ENCODE measurements around the gene KRTAP2-1.
"Not testable (repeated sequence)": the region's sequence is repeated elsewhere in the genome, so short reads cannot be mapped to it uniquely, and the experiment has no call there.

KRTAP2-1 gene

GRCh38 chr17:41046735-41047465 is at the start of gene KRTAP2-1:
KRTAP2-1 (minus strand) TSS chr17:41047316; CDS start chr17:41047267, 49 bp downstream.
- DNase-seq, result not testable (repeated sequence)

- DNase-seq, result no peak
Measured at GRCh38 chr17:41096055-41096454, 48.9 kb upstream of the KRTAP2-1 start.

GRCh38 chr17:41088760-41089352 is 41.7 kb upstream of the KRTAP2-1 start:
- DNase-seq, result not testable (repeated sequence)

- not testable (repeated sequence) for DNase-seq
Measured at GRCh38 chr17:41084100-41084856, 37.2 kb upstream of the KRTAP2-1 start, which contains the start of gene KRTAP4-7. KRTAP4-7 (plus strand) TSS chr17:41084150; CDS start chr17:41084207, 57 bp downstream.

GRCh38 chr17:41083427-41083826 is 36.3 kb upstream of the KRTAP2-1 start:
- not testable (repeated sequence) for DNase-seq

GRCh38 chr17:41082626-41083025 is 35.5 kb upstream of the KRTAP2-1 start:
- no peak for DNase-seq

- no peak for DNase-seq
Measured at GRCh38 chr17:41076788-41077187, 29.7 kb upstream of the KRTAP2-1 start.

- no peak for DNase-seq
Measured at GRCh38 chr17:41073676-41074075, 26.6 kb upstream of the KRTAP2-1 start.

GRCh38 chr17:41071606-41072360 is 24.7 kb upstream of the KRTAP2-1 start:
- DNase-seq, result no peak

- DNase-seq, result no peak
Measured at GRCh38 chr17:41069031-41069430, 21.9 kb upstream of the KRTAP2-1 start.

GRCh38 chr17:41067281-41067680 is 20.2 kb upstream of the KRTAP2-1 start:
- no peak for DNase-seq

GRCh38 chr17:41065829-41066624 is 18.9 kb upstream of the KRTAP2-1 start, which contains the start of gene KRTAP2-4:
KRTAP2-4 (minus strand) TSS chr17:41065879; CDS start chr17:41065845, 34 bp downstream.
- no peak for DNase-seq

GRCh38 chr17:41065016-41065689 is 18.0 kb upstream of the KRTAP2-1 start:
- DNase-seq, result not testable (repeated sequence)

- DNase-seq, result no peak
Measured at GRCh38 chr17:41064301-41064700, 17.2 kb upstream of the KRTAP2-1 start.

GRCh38 chr17:41063449-41063848 is 16.3 kb upstream of the KRTAP2-1 start:
- no peak for DNase-seq

GRCh38 chr17:41061964-41062363 is 14.8 kb upstream of the KRTAP2-1 start:
- no peak for DNase-seq

- DNase-seq, result no peak
Measured at GRCh38 chr17:41060052-41060604, 13.0 kb upstream of the KRTAP2-1 start, which contains the start of gene KRTAP2-3. KRTAP2-3 (minus strand) TSS chr17:41060114; CDS start chr17:41060050, 64 bp downstream.

GRCh38 chr17:41059276-41060051 is 12.3 kb upstream of the KRTAP2-1 start:
- DNase-seq, result not testable (repeated sequence)

- no peak for DNase-seq
Measured at GRCh38 chr17:41058741-41059140, 11.6 kb upstream of the KRTAP2-1 start.

GRCh38 chr17:41057547-41057946 is 10.4 kb upstream of the KRTAP2-1 start:
- no peak for DNase-seq

All from activated gamma-delta T cell treated with Interleukin-2 at 50 U/mL for 16 hours (primary cell).